ENCODE results near the gene RNPEPL1.

- TF ChIP-seq, protein P1, sequence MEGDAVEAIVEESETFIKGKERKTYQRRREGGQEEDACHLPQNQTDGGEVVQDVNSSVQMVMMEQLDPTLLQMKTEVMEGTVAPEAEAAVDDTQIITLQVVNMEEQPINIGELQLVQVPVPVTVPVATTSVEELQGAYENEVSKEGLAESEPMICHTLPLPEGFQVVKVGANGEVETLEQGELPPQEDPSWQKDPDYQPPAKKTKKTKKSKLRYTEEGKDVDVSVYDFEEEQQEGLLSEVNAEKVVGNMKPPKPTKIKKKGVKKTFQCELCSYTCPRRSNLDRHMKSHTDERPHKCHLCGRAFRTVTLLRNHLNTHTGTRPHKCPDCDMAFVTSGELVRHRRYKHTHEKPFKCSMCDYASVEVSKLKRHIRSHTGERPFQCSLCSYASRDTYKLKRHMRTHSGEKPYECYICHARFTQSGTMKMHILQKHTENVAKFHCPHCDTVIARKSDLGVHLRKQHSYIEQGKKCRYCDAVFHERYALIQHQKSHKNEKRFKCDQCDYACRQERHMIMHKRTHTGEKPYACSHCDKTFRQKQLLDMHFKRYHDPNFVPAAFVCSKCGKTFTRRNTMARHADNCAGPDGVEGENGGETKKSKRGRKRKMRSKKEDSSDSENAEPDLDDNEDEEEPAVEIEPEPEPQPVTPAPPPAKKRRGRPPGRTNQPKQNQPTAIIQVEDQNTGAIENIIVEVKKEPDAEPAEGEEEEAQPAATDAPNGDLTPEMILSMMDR (IDR thresholded peaks at IDR 0.05; ENCODE audit: insufficient read depth, low read depth, low read length) = no peak
- no peak for TF ChIP-seq EZH2 (IDR thresholded peaks at IDR 0.05; ENCODE audit: insufficient read depth, low read length)
Measured at GRCh38 chr2:240560480-240561324, 7.6 kb upstream of the RNPEPL1 start.
